ENCODE measurements around the gene BLOC1S1.

Gene BLOC1S1

GRCh38 chr12:55708695-55709233, 7.1 kb upstream of the BLOC1S1 start:
- no peak for DNase-seq (ENCODE audit: extremely low read depth in 1 of 2, low read depth in 1 of 2)

- no peak for DNase-seq (ENCODE audit: extremely low read depth in 1 of 2, low read depth in 1 of 2)
Observed at GRCh38 chr12:55711786-55712553, 3.9 kb upstream of the BLOC1S1 start.

- no peak for DNase-seq (ENCODE audit: extremely low read depth in 1 of 2, low read depth in 1 of 2)
Observed at GRCh38 chr12:55712700-55713415, 3.0 kb upstream of the BLOC1S1 start.

- DNase-seq (ENCODE audit: extremely low read depth in 1 of 2, low read depth in 1 of 2), result no peak
Observed at GRCh38 chr12:55713721-55714120, 2.1 kb upstream of the BLOC1S1 start.

GRCh38 chr12:55715169-55715764, 579 bp upstream of the BLOC1S1 start:
- DNase-seq (ENCODE audit: extremely low read depth in 1 of 2, low read depth in 1 of 2), result no peak

- DNase-seq (ENCODE audit: extremely low read depth in 1 of 2, low read depth in 1 of 2), result no peak
Observed at GRCh38 chr12:55716582-55716957, 724 bp downstream of the BLOC1S1 start.

GRCh38 chr12:55717011-55718007, 1.5 kb downstream of the BLOC1S1 start:
- peak in 1 of 2 donors; percentile 52 for DNase-seq (ENCODE audit: extremely low read depth in 1 of 2, low read depth in 1 of 2)

- no peak for DNase-seq (ENCODE audit: extremely low read depth in 1 of 2, low read depth in 1 of 2)
Observed at GRCh38 chr12:55718015-55718414, 2.2 kb downstream of the BLOC1S1 start.

- no peak for DNase-seq (ENCODE audit: extremely low read depth in 1 of 2, low read depth in 1 of 2)
Observed at GRCh38 chr12:55718624-55719275, 2.9 kb downstream of the BLOC1S1 start.

- no peak for DNase-seq (ENCODE audit: extremely low read depth in 1 of 2, low read depth in 1 of 2)
Observed at GRCh38 chr12:55719371-55719770, 3.5 kb downstream of the BLOC1S1 start.

- no peak for DNase-seq (ENCODE audit: extremely low read depth in 1 of 2, low read depth in 1 of 2)
Observed at GRCh38 chr12:55720071-55720564, 4.3 kb downstream of the BLOC1S1 start, which contains the start of gene RDH5. TSS of gene RDH5 (plus strand) at chr12:55720393. CDS start at chr12:55721185, 792 bp downstream.

GRCh38 chr12:55720894-55721444, 5.1 kb downstream of the BLOC1S1 start:
- no peak for DNase-seq (ENCODE audit: extremely low read depth in 1 of 2, low read depth in 1 of 2)

GRCh38 chr12:55721601-55722213, 5.9 kb downstream of the BLOC1S1 start:
- no peak for DNase-seq (ENCODE audit: extremely low read depth in 1 of 2, low read depth in 1 of 2)

GRCh38 chr12:55722948-55723347, 7.1 kb downstream of the BLOC1S1 start:
- no peak for DNase-seq (ENCODE audit: extremely low read depth in 1 of 2, low read depth in 1 of 2)

- no peak for DNase-seq (ENCODE audit: extremely low read depth in 1 of 2, low read depth in 1 of 2)
Observed at GRCh38 chr12:55723516-55724225, 7.8 kb downstream of the BLOC1S1 start.

GRCh38 chr12:55724226-55724939, 8.5 kb downstream of the BLOC1S1 start:
- peak; percentile 35 to 57 for DNase-seq (ENCODE audit: extremely low read depth in 1 of 2, low read depth in 1 of 2)

- DNase-seq (ENCODE audit: extremely low read depth in 1 of 2, low read depth in 1 of 2), result no peak
Observed at GRCh38 chr12:55724940-55725309, 9.1 kb downstream of the BLOC1S1 start.

- no peak for DNase-seq (ENCODE audit: extremely low read depth in 1 of 2, low read depth in 1 of 2)
Observed at GRCh38 chr12:55725556-55725955, 9.7 kb downstream of the BLOC1S1 start.

Data from stimulated activated CD8-positive, alpha-beta memory T cell treated with anti-CD3 and anti-CD28 coated beads, Interleukin-7, amount 100 ng/mL, for 48 hours (primary cell).